ENCODE measurements around the gene PSD4. TPM values are rescaled to one million over a fixed set of nuclear protein-coding genes. Genes with fewer than 3 reads are reported as not detected.

Gene PSD4
- total and polyA plus RNA-seq, 2 experiments from 2014 or later: 2.5 to 9.0 TPM

GRCh38 chr2:113219889-113220641, 46.3 kb downstream of the PSD4 start:
- peak in 1 of 2 donors; percentile 76 for DNase-seq (ENCODE audit: low read depth in 1 of 2, low spot score in 1 of 2)
- no peaks in the 10 kb centered on the region for H3K27me3 ChIP-seq
- no peak for TF ChIP-seq CTCF (IDR thresholded peaks at IDR 0.05; ENCODE audit: low read depth, low read length)
- no peak overlapping the region for H3K4me3 ChIP-seq
- no peak overlapping the region for H3K27ac ChIP-seq
- no peaks in the 10 kb centered on the region for H3K9me3 ChIP-seq (ENCODE audit: low read depth)
- H3K4me1 ChIP-seq (ENCODE audit: low read depth): peaks cover 7% of the 10 kb centered on the region
- no peaks in the 10 kb centered on the region for H3K36me3 ChIP-seq

- Histone ChIP-seq H3K36me3 (no peaks in the 10 kb centered on the region), H3K4me1 (ENCODE audit: low read depth) (peaks cover 14% of the 10 kb centered on the region), H3K9me3 (ENCODE audit: low read depth) (no peaks in the 10 kb centered on the region), H3K27me3 (no peaks in the 10 kb centered on the region), H3K4me3 (no peak overlapping the region), H3K27ac (no peak overlapping the region)
- no peak for TF ChIP-seq CTCF (IDR thresholded peaks at IDR 0.05; ENCODE audit: low read depth, low read length)
- no peak for DNase-seq (ENCODE audit: low read depth in 1 of 2, low spot score in 1 of 2)
These were observed 47.4 kb downstream of the PSD4 start for GRCh38 chr2:113220970-113221708.

- Histone ChIP-seq H3K4me1 (ENCODE audit: low read depth) (peaks cover 15% of the 10 kb centered on the region), H3K9me3 (ENCODE audit: low read depth) (no peaks in the 10 kb centered on the region), H3K27ac (no peak overlapping the region), H3K27me3 (no peaks in the 10 kb centered on the region), H3K36me3 (no peaks in the 10 kb centered on the region), H3K4me3 (no peak overlapping the region)
- no peak for TF ChIP-seq CTCF (IDR thresholded peaks at IDR 0.05; ENCODE audit: low read depth, low read length)
- no peak for DNase-seq (ENCODE audit: low read depth in 1 of 2, low spot score in 1 of 2)
These were observed 48.1 kb downstream of the PSD4 start for GRCh38 chr2:113221846-113222245.

GRCh38 chr2:113223813-113224212, 50.0 kb downstream of the PSD4 start:
- TF ChIP-seq CTCF (IDR thresholded peaks at IDR 0.05; ENCODE audit: low read depth, low read length): no peak
- Histone ChIP-seq H3K4me1 (ENCODE audit: low read depth) (peaks cover 10% of the 10 kb centered on the region), H3K36me3 (no peaks in the 10 kb centered on the region), H3K4me3 (no peak overlapping the region), H3K9me3 (ENCODE audit: low read depth) (no peaks in the 10 kb centered on the region), H3K27ac (no peak overlapping the region), H3K27me3 (no peaks in the 10 kb centered on the region)
- no peak for DNase-seq (ENCODE audit: low read depth in 1 of 2, low spot score in 1 of 2)

GRCh38 chr2:113224647-113225236, 51.0 kb downstream of the PSD4 start:
- no peak for DNase-seq (ENCODE audit: low read depth in 1 of 2, low spot score in 1 of 2)
- H3K9me3 ChIP-seq (ENCODE audit: low read depth): no peaks in the 10 kb centered on the region
- no peak overlapping the region for H3K27ac ChIP-seq
- H3K27me3 ChIP-seq: no peaks in the 10 kb centered on the region
- H3K4me3 ChIP-seq: no peak overlapping the region
- TF ChIP-seq CTCF (IDR thresholded peaks at IDR 0.05; ENCODE audit: low read depth, low read length): no peak
- peaks cover 19% of the 10 kb centered on the region for H3K4me1 ChIP-seq (ENCODE audit: low read depth)
- H3K36me3 ChIP-seq: no peaks in the 10 kb centered on the region
